Pons (tissue), 1 donor: Measurements from ENCODE around the gene TYROBP.
"Not testable (repeated sequence)": the region's sequence is repeated elsewhere in the genome, so short reads cannot be mapped to it uniquely, and the experiment has no call there.

Experiments
- DNase-seq: peaks from one replicate; pipeline ENCODE4 v3.0.0-alpha.2; 2016; ENCODE audit warnings: low spot score

The TYROBP gene

GRCh38 chr19:35870124-35870736, 37.9 kb downstream of the TYROBP start:
- not testable (repeated sequence) for DNase-seq

- DNase-seq = peak; percentile 81
Observed at GRCh38 chr19:35869327-35870123, 38.6 kb downstream of the TYROBP start.

- DNase-seq = no peak
Observed at GRCh38 chr19:35868823-35869326, 39.2 kb downstream of the TYROBP start.

- peak; percentile 91 for DNase-seq
Observed at GRCh38 chr19:35868172-35868822, 39.8 kb downstream of the TYROBP start, which contains the start of gene APLP1. Gene APLP1 (plus strand): TSS chr19:35868574. CDS start chr19:35868637, 63 bp downstream.

GRCh38 chr19:35863018-35863417, 45.1 kb downstream of the TYROBP start:
- no peak for DNase-seq

GRCh38 chr19:35862528-35862927, 45.6 kb downstream of the TYROBP start:
- DNase-seq = no peak

- DNase-seq = no peak
Observed at GRCh38 chr19:35861640-35862160, 46.4 kb downstream of the TYROBP start.

GRCh38 chr19:35860818-35861639, 47.1 kb downstream of the TYROBP start:
- no peak for DNase-seq

GRCh38 chr19:35860436-35860817, 47.7 kb downstream of the TYROBP start:
- DNase-seq = no peak

GRCh38 chr19:35859414-35859813, 48.7 kb downstream of the TYROBP start:
- DNase-seq = no peak

- DNase-seq = no peak
Observed at GRCh38 chr19:35858311-35858710, 49.8 kb downstream of the TYROBP start.

GRCh38 chr19:35856546-35857149, 51.4 kb downstream of the TYROBP start, which contains the start of gene KIRREL2:
Gene KIRREL2 (plus strand): TSS chr19:35856911. CDS start chr19:35857120, 209 bp downstream.
- DNase-seq = no peak
